Upper lobe of right lung (tissue), 1 donor: ENCODE measurements around the gene PDE9A. TPM values are rescaled to one million over a fixed set of nuclear protein-coding genes. Genes with fewer than 3 reads are reported as not detected.

ENCODE experiments used
- ATAC-seq: fragments of 200-7000 bp; cut with Tn5 transposase; one replicate; pipeline ENCODE4 v1.9.1; 2020; ENCODE audit warnings: mild to moderate bottlenecking, moderate library complexity
- DNase-seq: peaks from one replicate; pipeline ENCODE4 v3.0.0-alpha.2; 2020
- H3K27ac ChIP-seq: fragments of 200-600 bp; one replicate; pipeline ENCODE4 v1.8.0; 2022
- H3K27me3 ChIP-seq: fragments of 200-600 bp; one replicate; pipeline ENCODE4 v1.8.0; 2022; ENCODE audit warnings: mild to moderate bottlenecking
- H3K36me3 ChIP-seq: fragments of 200-600 bp; one replicate; pipeline ENCODE4 v1.8.0; 2022
- H3K4me1 ChIP-seq: fragments of 200-600 bp; one replicate; pipeline ENCODE4 v1.8.0; 2022
- H3K4me3 ChIP-seq: fragments of 200-600 bp; one replicate; pipeline ENCODE4 v1.8.0; 2022; ENCODE audit warnings: mild to moderate bottlenecking
- H3K9me3 ChIP-seq: fragments of 200-600 bp; one replicate; pipeline ENCODE4 v1.8.0; 2022
- intact Hi-C: fragments of 100-400 bp; cut with DNase I; formaldehyde crosslinking; loops from one replicate; pipeline ENCODE4 v1.11.0; 2022
- total RNA-seq: library from RNA; stranded (reverse); fragmentation: NEBNext Ultra II Directional; extraction: Animal tissue kit (Norgen Biotek cat#: 25700); gene quantifications from one replicate; pipeline ENCODE4 v1.2.1, GENCODE V29; 2021
- TF ChIP-seq, protein P1 (sequence below): fragments of 200-600 bp; IDR thresholded peaks from one replicate; pipeline ENCODE4 v1.8.0; 2022; ENCODE audit warnings: antibody characterized with exemption
- donor health status: DM: no; HTN: yes; CAD: no; lungs with severe emphysema.

Gene PDE9A
- total RNA-seq, 1 donor from 2014 or later, result 15.3 TPM

DNA sequence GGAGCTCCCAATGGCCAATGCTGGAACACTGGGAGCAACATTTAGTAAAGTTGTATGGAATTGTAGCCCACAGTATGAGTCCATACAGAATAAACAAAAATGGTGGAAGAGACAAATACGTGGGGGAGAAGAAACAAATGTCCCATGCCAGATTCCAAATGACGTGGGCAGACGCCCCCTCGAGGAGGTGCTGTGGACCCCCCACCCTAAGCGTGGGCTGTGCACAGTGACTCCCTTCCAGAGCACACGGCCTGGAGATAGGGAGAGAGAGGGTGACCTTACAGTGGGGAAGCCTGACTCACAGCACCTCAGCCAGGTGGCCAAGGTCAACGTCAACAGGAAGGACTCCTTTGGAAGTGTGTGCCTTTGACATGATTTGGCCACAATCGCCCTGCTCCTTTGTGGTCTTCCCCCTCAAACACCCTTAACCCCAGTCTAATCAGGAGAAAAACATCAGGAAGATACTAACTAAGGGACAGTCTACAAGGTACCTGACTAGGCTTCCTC, 13.7 kb upstream of the PDE9A start:
- H3K4me1 ChIP-seq, result peaks cover 10% of the 10 kb centered on the region
- H3K9me3 ChIP-seq, result no peaks in the 10 kb centered on the region
- no peak overlapping the region for H3K27ac ChIP-seq
- no peaks in the 10 kb centered on the region for H3K27me3 ChIP-seq
- no peak for ATAC-seq
- intact Hi-C loops, result no loop called here
- DNase-seq, result peak; percentile 22
- TF ChIP-seq, protein P1, sequence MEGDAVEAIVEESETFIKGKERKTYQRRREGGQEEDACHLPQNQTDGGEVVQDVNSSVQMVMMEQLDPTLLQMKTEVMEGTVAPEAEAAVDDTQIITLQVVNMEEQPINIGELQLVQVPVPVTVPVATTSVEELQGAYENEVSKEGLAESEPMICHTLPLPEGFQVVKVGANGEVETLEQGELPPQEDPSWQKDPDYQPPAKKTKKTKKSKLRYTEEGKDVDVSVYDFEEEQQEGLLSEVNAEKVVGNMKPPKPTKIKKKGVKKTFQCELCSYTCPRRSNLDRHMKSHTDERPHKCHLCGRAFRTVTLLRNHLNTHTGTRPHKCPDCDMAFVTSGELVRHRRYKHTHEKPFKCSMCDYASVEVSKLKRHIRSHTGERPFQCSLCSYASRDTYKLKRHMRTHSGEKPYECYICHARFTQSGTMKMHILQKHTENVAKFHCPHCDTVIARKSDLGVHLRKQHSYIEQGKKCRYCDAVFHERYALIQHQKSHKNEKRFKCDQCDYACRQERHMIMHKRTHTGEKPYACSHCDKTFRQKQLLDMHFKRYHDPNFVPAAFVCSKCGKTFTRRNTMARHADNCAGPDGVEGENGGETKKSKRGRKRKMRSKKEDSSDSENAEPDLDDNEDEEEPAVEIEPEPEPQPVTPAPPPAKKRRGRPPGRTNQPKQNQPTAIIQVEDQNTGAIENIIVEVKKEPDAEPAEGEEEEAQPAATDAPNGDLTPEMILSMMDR, result no peak
- H3K36me3 ChIP-seq, result no peaks in the 10 kb centered on the region
- H3K4me3 ChIP-seq, result no peak overlapping the region

DNA sequence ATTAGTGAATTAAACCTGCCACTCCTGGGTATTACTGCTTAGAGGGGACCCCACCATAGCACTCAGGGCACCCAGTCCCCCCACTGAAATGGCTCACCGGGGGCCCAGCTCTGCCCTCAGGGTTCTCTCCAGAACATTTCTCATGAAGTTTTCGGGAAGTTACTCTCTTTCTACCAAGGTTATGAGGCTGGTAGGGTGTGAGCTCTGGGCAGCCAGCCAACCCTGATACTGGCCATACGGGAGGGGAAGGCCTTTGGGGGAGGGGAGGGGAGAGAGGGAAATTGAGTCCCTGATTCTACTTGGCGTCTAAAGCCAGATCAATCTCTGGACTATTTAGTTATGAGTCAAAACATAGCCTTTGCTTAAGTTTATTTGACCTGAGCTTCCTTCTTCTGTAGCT, 12.9 kb upstream of the PDE9A start:
- TF ChIP-seq, protein P1, result no peak
- Histone ChIP-seq H3K9me3 (no peaks in the 10 kb centered on the region), H3K27ac (no peak overlapping the region), H3K4me3 (no peak overlapping the region), H3K27me3 (no peaks in the 10 kb centered on the region), H3K36me3 (no peaks in the 10 kb centered on the region), H3K4me1 (peaks cover 10% of the 10 kb centered on the region)
- ATAC-seq, result peak; percentile 16
- DNase-seq, result no peak
- intact Hi-C loops, result no loop called here

DNA sequence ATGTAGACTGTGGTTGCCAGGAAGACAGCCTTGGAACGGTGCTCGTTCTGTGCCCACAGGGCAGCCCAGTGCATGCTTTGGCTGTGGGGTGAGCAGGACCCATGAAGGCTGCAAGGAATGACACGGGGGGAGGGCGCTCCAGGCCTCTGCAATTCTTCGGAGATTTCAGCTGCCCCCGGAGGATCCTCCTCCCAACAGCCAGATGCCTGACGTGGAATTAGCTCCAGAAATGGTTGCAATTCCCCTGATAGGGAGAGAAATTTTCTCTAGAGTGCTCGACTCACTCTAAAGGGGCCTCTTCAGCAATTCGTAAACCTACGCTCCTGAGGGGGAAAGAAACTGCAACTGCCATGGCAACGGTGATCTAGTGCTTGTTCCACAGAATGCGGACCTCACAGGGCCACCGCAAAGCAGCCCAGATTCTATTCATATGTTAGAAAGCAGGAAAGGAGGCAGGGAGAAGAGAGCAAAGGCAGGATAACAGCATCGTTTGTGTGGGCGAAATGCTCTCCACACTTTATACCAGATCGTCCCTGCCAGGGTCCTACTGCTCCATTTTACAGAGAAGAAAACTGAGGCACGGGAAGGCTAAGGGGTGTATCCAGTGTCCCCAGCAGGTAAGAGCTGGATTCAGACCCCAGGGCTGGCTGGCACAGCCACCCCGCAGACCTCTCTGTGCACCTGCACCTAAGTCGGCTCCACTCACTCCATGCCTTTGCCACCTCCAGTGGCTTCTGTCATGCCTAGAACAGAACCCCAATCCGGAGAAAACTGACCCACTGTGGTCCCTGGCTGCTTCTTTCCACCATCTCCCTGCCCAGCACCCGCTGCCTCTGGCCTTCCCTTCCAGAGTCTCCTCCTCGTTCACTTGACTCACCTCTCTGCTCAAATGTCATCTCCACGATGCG, 11.9 kb upstream of the PDE9A start:
- TF ChIP-seq, protein P1, result no peak
- Histone ChIP-seq H3K9me3 (no peaks in the 10 kb centered on the region), H3K27ac (no peak overlapping the region), H3K36me3 (no peaks in the 10 kb centered on the region), H3K4me3 (no peak overlapping the region), H3K27me3 (no peaks in the 10 kb centered on the region), H3K4me1 (peaks cover 4% of the 10 kb centered on the region)
- peak; percentile 4 for ATAC-seq
- intact Hi-C loops, result no loop called here
- no peak for DNase-seq

DNA sequence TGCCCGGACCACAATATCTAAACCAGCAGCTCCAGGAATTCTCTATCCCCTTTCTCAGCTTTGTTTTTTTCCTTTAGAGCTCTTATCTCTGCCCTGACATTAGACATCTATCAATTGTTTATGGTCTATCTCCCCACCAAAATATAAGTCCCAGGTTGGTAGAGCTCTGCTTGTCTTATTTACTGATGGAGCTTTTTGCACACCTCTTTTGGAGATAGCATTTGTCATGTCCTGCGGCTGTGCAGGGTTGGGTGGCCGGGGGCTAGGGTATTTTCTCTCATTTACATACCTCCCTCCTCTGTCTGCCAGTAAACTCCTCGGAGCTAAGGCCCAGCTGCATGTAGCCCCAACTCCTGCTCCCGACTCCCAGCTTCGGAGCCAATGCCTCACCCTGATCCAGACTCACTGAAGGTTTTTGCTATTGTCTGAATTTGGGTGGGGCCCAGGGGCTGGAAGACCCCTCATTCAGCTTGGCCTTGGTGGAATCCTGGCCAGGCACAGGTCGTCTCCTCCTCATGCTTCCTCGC, 11.1 kb upstream of the PDE9A start:
- H3K36me3 ChIP-seq, result no peaks in the 10 kb centered on the region
- H3K4me1 ChIP-seq, result no peaks in the 10 kb centered on the region
- ATAC-seq (no peak), DNase-seq (no peak)
- H3K27ac ChIP-seq, result no peak overlapping the region
- no peak overlapping the region for H3K4me3 ChIP-seq
- TF ChIP-seq, protein P1, result no peak
- H3K27me3 ChIP-seq, result no peaks in the 10 kb centered on the region
- intact Hi-C loops, result no loop called here
- no peaks in the 10 kb centered on the region for H3K9me3 ChIP-seq

DNA sequence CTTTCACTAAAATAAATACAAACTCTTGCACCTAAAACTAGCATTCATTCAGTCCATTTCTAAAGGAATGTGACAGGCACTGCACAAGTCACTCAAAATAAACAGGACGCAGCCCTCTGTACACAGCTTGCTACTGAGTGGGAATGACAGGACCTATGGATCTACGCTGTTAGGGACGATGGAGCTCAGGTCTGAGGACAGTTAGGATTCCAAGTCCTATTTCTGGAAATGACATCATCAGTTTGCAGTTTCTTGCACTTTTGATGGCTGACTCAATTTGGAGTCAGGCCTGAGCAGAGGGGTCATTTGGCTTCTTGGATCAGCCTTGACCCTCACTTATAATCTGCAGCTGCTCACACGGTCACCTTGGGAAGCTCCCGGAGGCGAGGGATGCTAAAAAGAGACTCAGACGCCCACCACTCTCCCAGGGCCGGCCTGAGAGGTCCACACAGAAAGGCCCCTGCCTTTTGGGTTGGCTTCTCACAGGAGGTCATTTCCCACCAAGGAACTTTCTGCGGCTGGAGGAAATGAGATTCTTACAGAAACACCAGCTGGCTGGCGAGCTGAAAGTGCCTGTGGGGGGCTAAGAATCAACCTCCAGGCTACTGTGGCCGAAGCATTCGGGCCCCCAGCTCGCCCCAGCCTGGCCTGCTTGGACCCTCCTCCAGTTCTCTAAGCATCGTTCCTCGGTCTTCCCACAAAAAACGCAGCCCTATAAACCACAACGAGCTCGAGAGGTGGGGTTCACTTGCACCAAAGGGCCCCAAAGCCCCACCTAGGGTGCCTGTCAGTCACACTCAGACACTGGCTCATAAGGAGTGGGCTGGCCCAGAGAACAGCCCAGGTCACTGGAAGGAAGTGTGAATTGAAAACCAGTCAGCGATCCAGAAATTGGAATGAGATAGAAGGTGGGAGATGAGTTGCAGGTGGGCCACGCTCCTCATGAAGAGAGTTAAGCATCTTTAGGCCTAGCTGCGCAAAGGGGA, 8.9 kb upstream of the PDE9A start:
- Histone ChIP-seq H3K36me3 (no peaks in the 10 kb centered on the region), H3K4me1 (no peaks in the 10 kb centered on the region), H3K27ac (no peak overlapping the region), H3K4me3 (no peak overlapping the region), H3K9me3 (no peaks in the 10 kb centered on the region), H3K27me3 (no peaks in the 10 kb centered on the region)
- no peak for DNase-seq
- ATAC-seq, result no peak
- TF ChIP-seq, protein P1, result no peak
- intact Hi-C loops, result no loop called here
